Tibial nerve (tissue), 4 donors: ENCODE data around the gene EFCAB8. TPM values are rescaled to one million over a fixed set of nuclear protein-coding genes. Genes with fewer than 3 reads are reported as not detected.
"Not testable (repeated sequence)": the region's sequence is repeated elsewhere in the genome, so short reads cannot be mapped to it uniquely, and the experiment has no call there.

Experiments used
- DNase-seq, 2 donors: peaks; one replicate each; pipeline ENCODE4 v3.0.0-alpha.2; 2019; ENCODE audit warnings: low spot score in 2 of 2
- H3K27ac ChIP-seq, 4 donors: fragments of 200-600 bp; sonication (generic) in 3 of 4; one replicate each; pipeline ENCODE4 v1.5.1; 2017 to 2019; ENCODE audit warnings: mild to moderate bottlenecking in 1 of 4
- H3K27me3 ChIP-seq, 2 donors: fragments of 200-600 bp; sonication (generic) in 1 of 2; one replicate each; pipeline versions ENCODE4 v1.5.1 to v1.6.0; 2017 to 2019
- H3K36me3 ChIP-seq, 3 donors: fragments of 200-600 bp; sonication (generic); one replicate each; pipeline ENCODE4 v1.5.1; 2018 to 2019
- H3K4me1 ChIP-seq, 4 donors: fragments of 200-600 bp; sonication (generic) in 3 of 4; one replicate each; pipeline ENCODE4 v1.5.1; 2017 to 2019
- H3K4me3 ChIP-seq, 4 donors: fragments of 200-600 bp; sonication (generic) in 3 of 4; one replicate each; pipeline ENCODE4 v1.5.1; 2017 to 2019; ENCODE audit warnings: mild to moderate bottlenecking in 1 of 4, moderate library complexity in 1 of 4
- H3K9me3 ChIP-seq, 4 donors: fragments of 200-600 bp; sonication (generic) in 3 of 4; one replicate each; pipeline ENCODE4 v1.5.1; 2017 to 2019
- EP300 ChIP-seq, 2 donors: sonication (generic); formaldehyde crosslinking; IDR thresholded peaks; one replicate each; pipeline ENCODE4 v1.6.1; 2017; ENCODE audit warnings: antibody characterized with exemption in 2 of 2, mild to moderate bottlenecking in 1 of 2
- POLR2A ChIP-seq, 2 donors: fragments of 450-650 bp; IDR thresholded peaks; one replicate each; pipeline ENCODE4 v1.6.1; 2017; ENCODE audit warnings: antibody characterized with exemption in 2 of 2, mild to moderate bottlenecking in 2 of 2, moderate library complexity in 2 of 2
- WGBS, 2 donors: methylation state at CpG; one replicate each; pipeline ENCODE4 v1.1.5; 2018; 5-methylcytosine and 5-hydroxymethylcytosine counted together
- total RNA-seq, 4 donors: library from RNA; depleted of rRNA; stranded (reverse); fragments of >200 nt; gene quantifications; one replicate each; pipeline ENCODE4 v1.1.0, GENCODE V29; 2016
- TF ChIP-seq, protein P1 (sequence below), 5 experiments: fragments of 200-600 bp in 3 of 5; fragments of 450-650 bp in 2 of 5; sonication (generic) in 3 of 5; IDR thresholded peaks; one replicate each; pipeline ENCODE4 v1.5.1; 2016 to 2019; ENCODE audit warnings: antibody characterized with exemption in 5 of 5, mild to moderate bottlenecking in 3 of 5, moderate library complexity in 2 of 5

The EFCAB8 gene
- total RNA-seq, 4 donors from 2014 or later: 0.30 to 0.87 TPM; not detected in 2

DNA sequence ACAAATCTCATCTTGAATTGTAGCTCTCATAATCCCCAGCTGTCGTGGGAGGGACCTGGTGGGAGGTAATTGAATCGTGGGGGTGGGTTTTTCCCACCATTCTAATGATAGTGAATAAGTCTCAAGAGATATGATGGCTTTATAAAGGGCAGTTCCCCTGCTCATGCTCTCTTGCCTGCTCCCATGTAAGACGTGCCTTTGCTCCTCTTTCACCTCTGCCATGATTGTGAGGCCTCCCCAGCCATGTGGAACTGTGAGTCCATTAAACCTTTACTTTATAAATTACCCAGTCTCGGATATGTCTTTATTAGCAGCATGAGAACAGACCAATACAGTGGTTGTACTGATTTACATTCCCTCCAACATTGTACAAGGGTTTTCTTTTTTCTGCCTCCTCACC is 75.9 kb downstream of the EFCAB8 start:
- Histone ChIP-seq H3K9me3 (peaks cover 0 to 10% (median 0%) of the 10 kb centered on the region in 4 donors), H3K4me1 (no peaks in the 10 kb centered on the region), H3K27ac (no peak overlapping the region), H3K4me3 (no peak overlapping the region), H3K36me3 (no peaks in the 10 kb centered on the region), H3K27me3 (no peaks in the 10 kb centered on the region)
- DNase-seq: no peak
- WGBS, 2 donors: 58 to 69% methylated on average over 4 of the region's 4 CpGs
- TF ChIP-seq, protein P1, sequence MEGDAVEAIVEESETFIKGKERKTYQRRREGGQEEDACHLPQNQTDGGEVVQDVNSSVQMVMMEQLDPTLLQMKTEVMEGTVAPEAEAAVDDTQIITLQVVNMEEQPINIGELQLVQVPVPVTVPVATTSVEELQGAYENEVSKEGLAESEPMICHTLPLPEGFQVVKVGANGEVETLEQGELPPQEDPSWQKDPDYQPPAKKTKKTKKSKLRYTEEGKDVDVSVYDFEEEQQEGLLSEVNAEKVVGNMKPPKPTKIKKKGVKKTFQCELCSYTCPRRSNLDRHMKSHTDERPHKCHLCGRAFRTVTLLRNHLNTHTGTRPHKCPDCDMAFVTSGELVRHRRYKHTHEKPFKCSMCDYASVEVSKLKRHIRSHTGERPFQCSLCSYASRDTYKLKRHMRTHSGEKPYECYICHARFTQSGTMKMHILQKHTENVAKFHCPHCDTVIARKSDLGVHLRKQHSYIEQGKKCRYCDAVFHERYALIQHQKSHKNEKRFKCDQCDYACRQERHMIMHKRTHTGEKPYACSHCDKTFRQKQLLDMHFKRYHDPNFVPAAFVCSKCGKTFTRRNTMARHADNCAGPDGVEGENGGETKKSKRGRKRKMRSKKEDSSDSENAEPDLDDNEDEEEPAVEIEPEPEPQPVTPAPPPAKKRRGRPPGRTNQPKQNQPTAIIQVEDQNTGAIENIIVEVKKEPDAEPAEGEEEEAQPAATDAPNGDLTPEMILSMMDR (IDR thresholded peaks at IDR 0.05): no peak
- no peak for TF ChIP-seq EP300 (IDR thresholded peaks at IDR 0.05)
- TF ChIP-seq POLR2A (IDR thresholded peaks at IDR 0.05): no peak

DNA sequence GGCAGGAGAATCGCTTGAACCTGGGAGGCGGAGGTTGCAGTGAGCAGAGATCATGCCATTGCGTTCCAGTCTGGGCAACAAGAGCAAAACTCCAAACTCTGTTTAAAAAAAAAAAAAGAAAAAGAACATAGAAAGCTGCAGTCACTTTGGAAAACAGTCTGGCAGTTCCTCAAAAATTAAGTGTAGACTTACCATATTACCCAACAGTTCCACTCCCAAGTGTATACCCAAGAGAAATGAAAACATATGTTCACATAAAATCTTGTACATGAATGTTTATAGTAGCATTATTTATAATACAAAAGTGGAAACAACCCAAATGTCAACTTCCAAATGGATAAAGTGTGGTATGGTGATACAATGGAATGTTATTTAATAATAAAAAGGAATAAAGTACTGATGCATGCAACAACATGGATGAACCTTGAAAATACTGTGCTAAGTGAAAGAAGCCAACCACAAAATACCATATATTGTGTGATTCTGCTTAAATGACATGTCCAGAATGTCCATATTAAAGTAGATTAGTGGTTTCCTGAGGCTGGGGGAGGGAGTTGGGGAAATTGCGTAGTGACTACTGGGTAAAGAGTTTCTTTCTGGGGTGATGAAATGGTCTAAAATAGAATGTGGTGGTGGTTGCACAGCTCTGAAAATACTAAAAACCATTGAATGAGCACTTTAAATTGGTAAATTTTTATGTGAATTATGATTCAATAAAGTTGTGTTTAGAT is 82.6 kb downstream of the EFCAB8 start:
- TF ChIP-seq EP300 (IDR thresholded peaks at IDR 0.05) (no peak), POLR2A (IDR thresholded peaks at IDR 0.05) (no peak)
- TF ChIP-seq, protein P1 (IDR thresholded peaks at IDR 0.05): no peak
- Histone ChIP-seq H3K27me3 (no peaks in the 10 kb centered on the region), H3K4me3 (no peak overlapping the region), H3K36me3 (no peaks in the 10 kb centered on the region), H3K4me1 (no peaks in the 10 kb centered on the region), H3K9me3 (peaks cover 0 to 37% (median 0%) of the 10 kb centered on the region in 4 donors), H3K27ac (no peak overlapping the region)
- 71 to 77% methylated on average over 4 of the region's 4 CpGs for WGBS, 2 donors
- no peak for DNase-seq

- WGBS, 2 donors: 86 to 88% methylated on average over 7 of the region's 7 CpGs
- no peak overlapping the region for H3K27ac ChIP-seq
- no peak overlapping the region for H3K4me3 ChIP-seq
These were observed 84.8 kb downstream of the EFCAB8 start for GRCh38 chr20:32943490-32944052.

DNA sequence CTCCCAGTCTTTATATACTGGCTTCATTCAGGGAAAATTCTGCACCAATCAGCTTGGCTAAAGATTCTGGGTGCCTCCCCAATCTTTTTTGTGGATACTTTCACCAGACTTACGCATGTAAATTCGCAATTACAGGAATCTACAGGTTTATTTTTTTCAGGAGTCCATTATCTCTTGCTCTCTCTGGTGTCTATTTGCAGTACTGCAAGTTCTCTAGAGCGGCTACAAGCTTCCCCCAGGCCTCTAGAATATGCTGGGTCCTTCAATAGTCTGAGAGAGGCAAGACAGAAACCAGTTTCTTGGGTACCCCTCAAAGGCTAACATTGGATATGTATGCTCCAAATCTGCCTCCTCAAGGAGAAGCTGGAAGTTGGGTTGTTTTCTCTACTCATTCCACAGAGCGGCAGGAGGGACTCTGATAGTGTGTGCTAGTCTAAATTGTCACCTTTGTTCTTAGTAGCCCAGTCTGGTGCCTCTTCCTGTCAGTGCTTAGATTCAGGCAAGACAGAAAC is 87.0 kb downstream of the EFCAB8 start:
- Histone ChIP-seq H3K36me3 (no peaks in the 10 kb centered on the region), H3K27ac (no peak overlapping the region), H3K4me3 (no peak overlapping the region), H3K9me3 (peaks cover 0 to 31% (median 0%) of the 10 kb centered on the region in 4 donors), H3K27me3 (no peaks in the 10 kb centered on the region), H3K4me1 (no peaks in the 10 kb centered on the region)
- 50 to 64% methylated on average over 4 of the region's 4 CpGs for WGBS, 2 donors
- DNase-seq: no peak
- TF ChIP-seq, protein P1 (IDR thresholded peaks at IDR 0.05): peak in 1 of 5 experiments; percentile 16
- no peak for TF ChIP-seq EP300 (IDR thresholded peaks at IDR 0.05)

More at GRCh38 chr20:32943490-32944052, 84.8 kb downstream of the EFCAB8 start:
- Histone ChIP-seq H3K27me3 (no peaks in the 10 kb centered on the region), H3K9me3 (peaks cover 0 to 32% (median 0%) of the 10 kb centered on the region in 4 donors), H3K36me3 (no peaks in the 10 kb centered on the region), H3K4me1 (no peaks in the 10 kb centered on the region)
- DNase-seq: no peak
- TF ChIP-seq EP300 (IDR thresholded peaks at IDR 0.05) (no peak), POLR2A (IDR thresholded peaks at IDR 0.05) (no peak)
- TF ChIP-seq, protein P1 (IDR thresholded peaks at IDR 0.05): no peak

GRCh38 chr20:32946629-32947028 is 87.9 kb downstream of the EFCAB8 start:
- Histone ChIP-seq H3K9me3 (peaks cover 0 to 24% (median 0%) of the 10 kb centered on the region in 4 donors), H3K36me3 (no peaks in the 10 kb centered on the region), H3K4me3 (no peak overlapping the region), H3K27me3 (no peaks in the 10 kb centered on the region), H3K4me1 (no peaks in the 10 kb centered on the region), H3K27ac (no peak overlapping the region)
- 49 to 58% methylated on average over 1 of the region's 1 CpG for WGBS, 2 donors
- TF ChIP-seq EP300 (IDR thresholded peaks at IDR 0.05) (no peak), POLR2A (IDR thresholded peaks at IDR 0.05) (no peak)
- TF ChIP-seq, protein P1 (IDR thresholded peaks at IDR 0.05): no peak
- DNase-seq: no peak

DNA sequence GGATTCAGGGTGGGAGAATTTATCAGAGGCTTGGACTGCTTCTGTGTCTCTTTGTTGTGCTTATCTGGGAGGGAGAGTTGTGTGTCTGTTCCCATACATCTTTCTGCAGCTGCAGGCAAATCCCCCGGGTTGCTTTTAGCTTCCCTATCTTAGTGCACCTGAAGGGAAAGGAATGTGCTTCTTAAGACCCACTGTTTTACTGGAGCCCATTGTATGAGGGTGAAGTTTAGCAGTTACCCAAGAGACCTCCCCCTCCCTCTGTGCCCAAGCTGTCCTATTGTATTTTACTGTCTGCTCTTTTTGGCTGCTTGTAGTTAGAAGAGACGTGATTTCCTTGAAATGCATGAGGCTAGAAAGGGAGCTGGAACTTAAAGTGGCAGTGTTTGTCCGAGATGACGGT is 91.8 kb downstream of the EFCAB8 start:
- DNase-seq, H3K27me3 ChIP-seq, H3K36me3 ChIP-seq, H3K4me3 ChIP-seq, H3K4me1 ChIP-seq, H3K27ac ChIP-seq: not testable (repeated sequence)
- peaks cover 0 to 17% (median 0%) of the 10 kb centered on the region in 4 donors for H3K9me3 ChIP-seq
- WGBS, 2 donors: 11 to 12% methylated on average over 4 of the region's 4 CpGs
